ENCODE data around the gene EXOC2. TPM values are rescaled to one million over a fixed set of nuclear protein-coding genes. Genes with fewer than 3 reads are reported as not detected.

The EXOC2 gene
- total and polyA plus RNA-seq, 10 of the 15 experiments (the other 5 are each of a cell fraction or from before 2014, with no cell fraction given): 8.7 to 32.8 (median 20.7) TPM

DNA sequence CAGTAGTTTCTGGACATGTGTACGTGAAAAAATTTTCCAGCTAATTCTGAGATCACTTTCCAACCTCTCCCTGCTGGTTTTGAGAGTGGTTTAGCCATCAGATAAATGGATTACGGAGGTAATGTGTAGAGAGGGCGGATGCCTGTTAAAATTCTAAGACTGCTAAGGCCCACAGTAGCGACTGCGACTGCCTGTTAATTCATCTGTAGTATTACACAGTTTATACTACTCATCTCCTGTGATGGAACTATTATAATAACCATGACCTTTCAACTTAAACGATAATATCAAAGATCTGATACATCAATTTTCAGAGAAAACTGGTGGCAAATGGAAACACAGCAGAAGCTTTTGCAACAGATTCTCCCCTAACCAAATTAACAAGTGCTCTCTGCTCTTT lies 199.1 kb downstream of the EXOC2 start:
- Histone ChIP-seq H3K4me3 (no peak overlapping the region), H3K27ac (ENCODE audit: control insufficient read depth, insufficient read depth) (no peak overlapping the region), H3K27me3 (replicated peaks in 1 of 2; ENCODE audit: control insufficient read depth in 2 of 2, insufficient read depth in 2 of 2, low read length in 1 of 2) (no peaks in the 10 kb centered on the region), H3K79me2 (ENCODE audit: control insufficient read depth, insufficient read depth, low read length) (no peaks in the 10 kb centered on the region), H2AFZ (ENCODE audit: control insufficient read depth, low read depth, low read length) (no peak overlapping the region), H3K4me2 (ENCODE audit: control insufficient read depth, insufficient read depth) (no peak overlapping the region), H3K4me1 (ENCODE audit: control insufficient read depth, insufficient read depth, low read length) (peaks cover 39% of the 10 kb centered on the region), H3K9ac (ENCODE audit: control insufficient read depth, insufficient read depth, low read length) (no peak overlapping the region), H3K36me3 (ENCODE audit: control insufficient read depth in 2 of 2, insufficient read depth in 2 of 2, low read length in 1 of 2) (no peaks in the 10 kb centered on the region), H3K9me3 (replicated peaks; ENCODE audit: control insufficient read depth, insufficient read depth, low read length) (no peaks in the 10 kb centered on the region), H4K20me1 (ENCODE audit: control insufficient read depth, insufficient read depth) (no peaks in the 10 kb centered on the region)
- FAIRE-seq (no peak), ATAC-seq (no peak), DNase-seq (ENCODE audit: low read depth, low spot score) (no peak)
- BruUV-seq (replicated peaks): no TSS peak
- intact Hi-C loops (cut with micrococcal nuclease; ENCODE audit: unreplicated experiment): loop anchor here (10.0 kb wide), 1 partner anchor 269 kb away; no protein-coding TSS in a partner anchor
- in situ Hi-C loops (cut with MboI): no loop called here
- no peak for TF ChIP-seq STAT1 (conservative IDR thresholded peaks at IDR 0.05)
- ChIA-PET CTCF (interaction anchor here (0.8 to 1.8 kb wide), 3 partner anchors 9 to 33 kb away, joined by 3 to 4 read pairs (median 3); no protein-coding TSS in a partner anchor), RAD21 (ENCODE audit: unreplicated experiment) (interaction anchor here (0.9 to 1.4 kb wide), 3 partner anchors 9 to 305 kb away, joined by 3 read pairs; no protein-coding TSS in a partner anchor), POLR2A (interaction anchor here (1.2 kb wide), 1 partner anchor 19 kb away, joined by 3 read pairs; no protein-coding TSS in a partner anchor), SMC1A (ENCODE audit: uncharacterized antibody, unreplicated experiment) (interaction anchor here (1.1 to 2.4 kb wide), 6 partner anchors 18 to 102 kb away, joined by 3 to 7 read pairs (median 3); no protein-coding TSS in a partner anchor)
- 80% methylated on average over 6 of the region's 6 CpGs for WGBS (ENCODE audit: insufficient coverage, insufficient replicate concordance, low lambda C conversion rate, missing lambda C conversion rate)

- ChIA-PET SMC1A (ENCODE audit: uncharacterized antibody, unreplicated experiment) (interaction anchor here (0.7 to 2.4 kb wide), 9 partner anchors 9 to 101 kb away, joined by 3 to 7 read pairs (median 3); no protein-coding TSS in a partner anchor), POLR2A (interaction anchor here (0.8 to 1.2 kb wide), 2 partner anchors 15 to 18 kb away, joined by 3 to 4 read pairs; no protein-coding TSS in a partner anchor), CTCF (interaction anchor here (0.8 to 1.8 kb wide), 3 partner anchors 9 to 34 kb away, joined by 3 to 4 read pairs (median 3); no protein-coding TSS in a partner anchor), RAD21 (ENCODE audit: unreplicated experiment) (interaction anchor here (1.2 to 1.4 kb wide), 2 partner anchors 8 to 95 kb away, joined by 3 read pairs; no protein-coding TSS in a partner anchor)
- Histone ChIP-seq H3K9ac (ENCODE audit: control insufficient read depth, insufficient read depth, low read length) (no peak overlapping the region), H3K27ac (ENCODE audit: control insufficient read depth, insufficient read depth) (no peak overlapping the region), H4K20me1 (ENCODE audit: control insufficient read depth, insufficient read depth) (no peaks in the 10 kb centered on the region), H3K4me3 (no peak overlapping the region), H3K27me3 (replicated peaks in 1 of 2; ENCODE audit: control insufficient read depth in 2 of 2, insufficient read depth in 2 of 2, low read length in 1 of 2) (no peaks in the 10 kb centered on the region), H3K36me3 (ENCODE audit: control insufficient read depth in 2 of 2, insufficient read depth in 2 of 2, low read length in 1 of 2) (no peaks in the 10 kb centered on the region), H3K9me3 (replicated peaks; ENCODE audit: control insufficient read depth, insufficient read depth, low read length) (no peaks in the 10 kb centered on the region), H2AFZ (ENCODE audit: control insufficient read depth, low read depth, low read length) (no peak overlapping the region), H3K79me2 (ENCODE audit: control insufficient read depth, insufficient read depth, low read length) (no peaks in the 10 kb centered on the region), H3K4me1 (ENCODE audit: control insufficient read depth, insufficient read depth, low read length) (peaks cover 41% of the 10 kb centered on the region), H3K4me2 (ENCODE audit: control insufficient read depth, insufficient read depth) (no peak overlapping the region)
- DNase-seq (ENCODE audit: low read depth, low spot score) (no peak), FAIRE-seq (no peak), ATAC-seq (no peak)
- in situ Hi-C loops (cut with MboI): no loop called here
- no TSS peak for BruUV-seq (replicated peaks)
- 97% methylated on average over 2 of the region's 2 CpGs for WGBS (ENCODE audit: insufficient coverage, insufficient replicate concordance, low lambda C conversion rate, missing lambda C conversion rate)
- intact Hi-C loops (cut with micrococcal nuclease; ENCODE audit: unreplicated experiment): loop anchor here (10.0 kb wide), 1 partner anchor 268 kb away; no protein-coding TSS in a partner anchor
- TF ChIP-seq MEF2A (IDR thresholded peaks at IDR 0.05; ENCODE audit: insufficient read depth, low read depth, low read length) (no peak), PKNOX1 (IDR thresholded peaks at IDR 0.05) (no peak), FOXM1 (IDR thresholded peaks at IDR 0.05; ENCODE audit: low read depth, low read length) (no peak), ZNF24 (IDR thresholded peaks at IDR 0.05) (no peak), ZNF384 (IDR thresholded peaks at IDR 0.05; ENCODE audit: borderline replicate concordance, low read depth, low read length) (no peak), RBBP5 (conservative IDR thresholded peaks at IDR 0.05) (no peak), HDAC2 (IDR thresholded peaks at IDR 0.05) (no peak), MEF2B (IDR thresholded peaks at IDR 0.05; ENCODE audit: partially characterized antibody, poor library complexity, severe bottlenecking) (no peak), ESRRA (IDR thresholded peaks at IDR 0.05; ENCODE audit: low read length) (no peak), IRF5 (IDR thresholded peaks at IDR 0.05; ENCODE audit: borderline replicate concordance) (no peak)
Measured at GRCh38 chr6:492816-493414, 200.0 kb downstream of the EXOC2 start.
